ENCODE measurements around the gene SPINK8.
"Not testable (repeated sequence)": the region's sequence is repeated elsewhere in the genome, so short reads cannot be mapped to it uniquely, and the experiment has no call there.

The SPINK8 gene

DNA sequence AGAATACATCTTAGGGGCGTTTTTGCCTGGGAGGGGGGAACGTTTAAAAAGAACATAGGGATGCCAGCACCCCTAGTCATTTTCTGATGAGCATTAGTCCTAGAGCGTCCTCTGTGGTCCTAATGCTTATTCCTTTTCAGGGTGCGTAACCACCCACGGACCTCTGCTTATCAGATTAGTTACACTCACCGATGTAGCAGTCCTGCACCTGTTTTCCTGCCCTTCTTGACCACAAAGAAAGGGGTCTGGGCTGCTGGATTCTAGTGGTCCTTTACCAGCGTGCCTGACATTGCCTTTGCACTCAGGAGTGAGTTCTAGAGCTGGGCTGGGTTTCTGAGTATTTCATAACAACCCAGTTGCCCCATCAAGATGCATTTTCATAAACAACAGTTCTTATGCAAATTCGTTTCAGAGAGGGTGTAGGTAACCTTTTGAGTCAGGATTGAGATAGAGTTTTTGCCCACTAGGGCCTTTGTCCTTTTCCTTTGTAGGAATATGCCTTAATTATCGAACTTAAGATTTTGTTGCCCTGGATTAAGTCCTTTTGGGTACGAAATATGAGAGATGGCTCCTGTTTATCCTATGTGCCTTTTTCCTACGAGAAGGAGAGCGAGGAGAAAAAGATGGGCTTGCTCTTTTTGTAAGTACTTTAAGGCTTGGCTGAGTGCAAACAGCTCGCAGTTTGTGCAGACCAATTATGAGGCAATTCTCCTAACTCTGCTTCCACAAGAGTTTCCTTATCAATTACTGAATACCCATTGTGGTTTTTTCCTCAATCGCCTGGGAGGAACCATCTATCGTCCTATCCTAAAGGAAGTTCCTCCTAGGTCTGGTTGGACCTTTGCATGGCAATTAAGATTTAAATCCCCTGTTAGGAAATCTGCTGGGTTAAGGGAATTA, at the start of gene SPINK8:
SPINK8 (minus strand) TSS at position 316 of the 900 bp plus-strand sequence. CDS start 5,320 bp downstream, outside the sequence.
- DNase-seq (ENCODE audit: extremely low spot score, insufficient read length, low read depth); FAIRE-seq: not testable (repeated sequence)

DNA sequence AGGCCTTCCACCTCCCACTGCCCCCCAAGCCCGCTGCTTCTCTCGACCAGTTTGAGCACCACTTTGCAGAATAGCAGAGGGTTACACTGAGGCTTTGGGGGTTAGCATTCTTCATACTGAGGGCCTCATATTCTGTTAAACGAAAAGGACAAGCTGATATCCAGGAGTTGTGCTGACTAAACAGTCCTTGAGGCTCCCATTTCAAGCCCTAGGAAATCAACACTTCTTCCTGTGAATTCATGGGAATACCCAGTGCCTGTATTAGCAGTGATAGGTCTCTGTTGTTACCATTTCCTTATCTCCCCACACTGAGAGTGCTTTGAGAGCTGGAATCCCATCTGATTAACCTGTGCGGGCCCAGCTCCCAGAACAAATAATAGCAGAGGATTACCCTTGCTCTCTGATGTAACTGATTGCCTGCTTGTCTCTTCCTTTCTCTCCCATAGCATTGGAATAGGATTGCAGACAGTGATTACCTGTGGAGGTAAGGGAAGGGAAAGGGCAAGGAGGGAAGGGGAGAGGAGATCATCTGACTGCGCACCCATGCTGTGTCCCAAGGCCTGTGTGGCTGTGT, 39.5 kb upstream of the SPINK8 start:
- no peak for DNase-seq (ENCODE audit: extremely low spot score, insufficient read length, low read depth)
- no peak for FAIRE-seq

DNA sequence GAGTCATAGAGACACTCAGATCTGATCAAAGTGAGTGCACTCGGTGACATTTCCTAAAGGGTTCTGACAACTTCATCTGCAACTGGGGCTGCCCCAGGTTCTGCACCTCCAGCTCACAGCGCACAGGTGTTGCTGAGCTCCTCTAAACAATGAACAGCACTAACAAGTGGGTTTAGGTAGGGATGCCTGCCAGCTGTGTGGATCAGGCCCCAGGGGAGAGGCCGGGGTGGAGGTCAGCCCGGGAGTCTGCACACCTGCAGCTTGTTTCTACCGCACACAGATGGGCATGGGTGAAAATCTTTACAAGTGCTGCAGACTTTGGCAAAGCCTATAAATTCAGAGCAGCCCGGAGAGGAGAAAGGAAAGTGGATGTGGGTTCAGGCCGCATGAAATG, 38.9 kb upstream of the SPINK8 start:
- DNase-seq (ENCODE audit: extremely low spot score, insufficient read length, low read depth) (no peak), FAIRE-seq (no peak)

DNA sequence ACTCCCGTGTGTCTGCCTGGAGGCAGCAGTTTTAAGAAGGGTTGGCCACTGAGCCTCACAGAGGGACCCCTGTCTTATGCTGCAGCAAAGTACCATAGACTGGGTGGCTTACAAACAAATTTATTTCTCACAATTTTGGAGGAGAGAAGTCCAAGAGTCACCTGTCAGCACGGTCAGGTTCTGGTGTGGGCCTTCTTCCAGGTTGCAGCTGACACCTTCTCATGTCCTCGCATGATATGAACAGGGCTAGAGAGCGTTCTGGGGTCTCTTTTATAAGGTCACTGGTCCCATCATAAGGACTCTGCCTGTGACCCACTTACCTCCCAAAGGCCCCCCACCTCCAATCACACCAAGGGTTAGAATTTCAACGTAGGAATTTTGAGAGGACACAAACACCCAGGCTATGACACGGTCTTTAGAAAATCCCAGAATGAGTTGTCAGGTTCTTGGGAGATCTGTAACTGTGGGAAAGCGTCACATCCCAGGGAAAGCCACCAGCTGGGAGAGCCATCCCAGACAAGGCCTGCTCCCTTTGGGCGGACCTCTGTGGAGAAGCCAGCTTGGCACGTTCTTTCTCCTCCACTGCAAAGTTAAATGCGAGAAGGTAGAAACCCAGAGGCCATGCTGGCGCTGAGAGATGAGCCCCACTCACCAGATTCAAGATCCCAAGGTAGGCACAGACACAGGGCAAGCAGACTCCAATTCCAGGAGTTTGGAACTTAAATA, 38.4 kb upstream of the SPINK8 start, which contains the start of gene FBXW12:
FBXW12 (plus strand) TSS at position 569 of the 726 bp plus-strand sequence. CDS start 549 bp downstream, outside the sequence.
- DNase-seq (ENCODE audit: extremely low spot score, insufficient read length, low read depth): no peak
- FAIRE-seq: no peak

DNA sequence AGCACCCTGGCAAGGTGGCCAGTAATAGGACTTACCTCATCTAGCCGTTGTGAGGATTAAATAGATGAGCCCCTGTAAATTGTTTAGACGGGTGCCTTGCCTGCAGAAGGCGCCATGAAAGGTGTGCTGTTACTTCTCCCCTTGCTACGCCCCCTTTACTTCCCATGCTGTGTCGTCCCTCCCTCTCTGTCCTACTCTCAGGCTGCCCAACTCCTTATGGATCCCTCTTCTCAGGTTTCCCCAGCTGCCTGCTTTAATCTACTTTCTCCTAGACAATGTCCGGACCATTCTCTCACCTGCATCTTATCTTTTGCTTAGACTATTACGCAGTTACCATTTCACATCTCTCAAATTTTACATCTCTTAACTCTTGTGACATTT, 36.9 kb upstream of the SPINK8 start:
- FAIRE-seq: no peak
- no peak for DNase-seq (ENCODE audit: extremely low spot score, insufficient read length, low read depth)

DNA sequence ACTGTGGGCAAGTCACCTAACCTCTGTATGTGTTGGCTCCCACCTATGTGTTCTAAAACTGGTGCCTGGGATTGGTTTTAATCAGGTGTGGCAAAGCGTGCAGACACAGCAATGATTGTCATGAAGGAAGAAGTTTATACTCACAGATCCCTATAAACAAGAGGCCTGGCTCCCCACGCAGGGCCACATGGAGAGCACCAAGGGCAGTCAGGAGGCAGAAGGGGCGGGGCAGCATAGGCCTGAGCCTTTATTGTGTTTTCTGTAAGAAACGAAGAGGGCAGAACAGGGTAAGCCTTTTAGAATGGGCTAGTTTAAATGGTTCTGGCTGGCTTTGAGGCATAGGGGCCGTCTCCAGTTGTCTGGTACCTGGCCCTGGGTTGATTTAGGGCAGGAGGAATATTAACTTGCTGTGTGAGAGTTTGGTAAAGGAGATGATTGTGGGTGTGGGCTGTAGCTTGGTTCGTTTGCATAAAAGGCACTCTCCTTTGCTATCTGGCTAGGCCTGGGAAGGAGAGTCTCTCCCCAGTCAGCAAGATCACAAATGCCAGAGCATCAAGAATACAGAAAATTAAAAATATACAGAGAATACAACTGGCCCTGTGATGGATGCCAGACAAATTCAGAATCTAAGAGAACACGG, 36.4 kb upstream of the SPINK8 start:
- FAIRE-seq: no peak
- no peak for DNase-seq (ENCODE audit: extremely low spot score, insufficient read length, low read depth)

DNA sequence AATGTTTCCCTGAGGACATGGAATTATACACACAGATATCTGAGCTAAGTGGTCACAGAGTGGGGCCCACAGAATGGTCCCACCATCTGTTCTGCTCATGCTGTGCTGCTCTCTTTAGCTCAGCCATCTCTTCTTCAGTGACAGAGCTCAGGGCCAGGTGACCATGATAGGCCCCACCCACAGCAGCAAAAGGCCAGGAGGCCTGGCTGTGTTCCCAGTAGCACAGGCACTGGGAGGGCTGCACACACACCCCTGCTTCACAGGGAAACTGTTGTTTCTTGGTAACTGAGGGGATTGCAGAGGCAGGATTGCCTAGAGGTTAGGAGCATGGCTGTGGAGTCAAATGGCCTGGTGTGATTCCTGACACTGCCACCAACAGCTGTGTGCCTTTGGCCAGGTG, 33.7 kb upstream of the SPINK8 start:
- DNase-seq (ENCODE audit: extremely low spot score, insufficient read length, low read depth): no peak
- FAIRE-seq: no peak

DNA sequence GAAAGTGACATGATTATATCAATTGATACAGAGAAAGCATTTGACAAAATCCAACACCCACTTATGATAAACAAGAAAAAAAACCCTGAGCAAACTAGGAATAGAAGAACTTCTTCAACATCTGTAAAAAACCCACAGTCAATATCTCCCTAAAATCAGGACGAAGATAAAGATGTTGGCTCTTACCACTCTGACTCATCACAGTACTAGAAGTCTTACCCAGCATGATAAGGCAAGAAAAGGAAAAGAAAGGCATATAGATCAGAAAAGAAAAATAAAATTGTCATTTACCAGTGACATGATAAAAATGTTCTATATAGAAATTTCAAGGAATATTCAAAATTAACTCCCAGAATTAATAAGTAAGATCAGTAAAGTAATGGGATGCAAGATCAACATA, 31.4 kb upstream of the SPINK8 start:
- FAIRE-seq (no peak), DNase-seq (ENCODE audit: extremely low spot score, insufficient read length, low read depth) (no peak)

DNA sequence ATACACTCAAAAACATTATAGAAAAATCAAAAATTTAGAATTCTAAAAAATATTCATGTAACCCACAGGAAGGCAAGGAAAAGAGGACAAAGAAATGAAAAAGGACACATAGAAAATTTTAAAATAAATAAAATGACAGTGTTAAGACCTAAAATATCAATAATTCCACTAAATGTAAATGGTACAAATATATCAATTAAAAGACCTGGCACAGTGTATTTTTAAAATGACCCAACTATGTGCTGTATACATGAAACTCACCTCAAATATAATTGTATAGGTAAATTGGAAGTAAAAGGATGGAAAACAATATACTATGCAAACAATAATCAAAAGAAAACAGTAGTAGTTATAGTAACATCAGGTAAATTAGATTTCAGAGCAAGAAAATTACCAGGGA, 28.5 kb upstream of the SPINK8 start:
- DNase-seq (ENCODE audit: extremely low spot score, insufficient read length, low read depth) (no peak), FAIRE-seq (no peak)

DNA sequence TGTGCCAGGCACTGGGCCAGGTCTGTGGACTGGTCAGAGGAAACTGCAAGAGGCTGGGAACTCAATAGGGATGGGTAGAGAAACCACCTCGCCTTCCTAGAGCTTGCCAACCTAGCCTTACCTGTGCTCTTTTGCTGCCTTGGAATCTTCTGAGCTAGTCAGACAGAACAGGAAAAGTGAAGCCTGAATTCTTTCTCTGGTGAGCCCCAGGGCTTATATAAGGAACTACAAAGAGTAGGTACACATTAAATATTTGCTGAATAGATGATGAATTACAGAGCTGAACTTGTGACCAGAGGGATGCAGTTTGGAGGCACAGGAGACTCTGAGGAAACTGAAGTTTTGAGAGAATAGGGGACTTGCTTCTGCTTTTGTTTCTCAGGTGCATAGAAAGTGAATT, 23.0 kb upstream of the SPINK8 start:
- no peak for DNase-seq (ENCODE audit: extremely low spot score, insufficient read length, low read depth)
- no peak for FAIRE-seq

DNA sequence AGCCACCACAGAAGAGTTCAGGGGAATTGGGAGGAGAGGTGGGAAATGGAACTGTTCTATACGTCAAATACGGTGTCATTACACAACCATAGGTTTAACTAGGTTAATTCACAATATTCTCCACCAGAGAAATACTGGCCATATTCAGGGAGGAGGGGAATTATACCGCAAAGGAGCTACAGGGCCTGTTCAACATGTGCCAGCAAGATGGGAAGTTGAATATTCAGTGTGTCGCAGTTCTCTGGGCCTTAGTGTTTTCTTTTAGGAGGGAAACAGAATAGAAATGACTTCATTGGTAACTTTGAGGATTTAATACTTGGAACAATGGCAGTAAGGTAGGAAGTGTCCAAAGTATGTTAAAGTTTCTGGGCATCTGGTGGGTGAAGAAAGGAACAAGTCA, 20.5 kb upstream of the SPINK8 start:
- FAIRE-seq: no peak
- DNase-seq (ENCODE audit: extremely low spot score, insufficient read length, low read depth): no peak

DNA sequence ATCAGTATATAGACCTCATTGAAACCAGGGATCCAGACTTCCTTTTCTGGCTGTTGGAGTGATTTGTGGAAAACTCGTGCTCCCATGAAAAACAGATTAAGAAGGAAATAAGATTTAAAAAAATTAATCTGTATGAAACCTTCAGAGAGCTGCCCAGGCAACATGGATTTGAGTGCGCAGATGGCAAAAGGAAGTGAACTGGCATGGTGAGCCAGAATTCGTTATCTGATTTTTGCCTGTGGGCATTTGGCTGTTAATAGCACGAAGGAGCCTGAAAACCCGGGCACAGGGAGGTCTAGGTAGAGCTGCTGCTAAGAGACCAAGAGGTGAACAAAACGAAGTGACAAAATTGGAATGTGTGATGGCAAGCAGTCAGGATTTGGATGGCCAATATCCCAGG, 19.1 kb upstream of the SPINK8 start:
- no peak for FAIRE-seq
- no peak for DNase-seq (ENCODE audit: extremely low spot score, insufficient read length, low read depth)

DNA sequence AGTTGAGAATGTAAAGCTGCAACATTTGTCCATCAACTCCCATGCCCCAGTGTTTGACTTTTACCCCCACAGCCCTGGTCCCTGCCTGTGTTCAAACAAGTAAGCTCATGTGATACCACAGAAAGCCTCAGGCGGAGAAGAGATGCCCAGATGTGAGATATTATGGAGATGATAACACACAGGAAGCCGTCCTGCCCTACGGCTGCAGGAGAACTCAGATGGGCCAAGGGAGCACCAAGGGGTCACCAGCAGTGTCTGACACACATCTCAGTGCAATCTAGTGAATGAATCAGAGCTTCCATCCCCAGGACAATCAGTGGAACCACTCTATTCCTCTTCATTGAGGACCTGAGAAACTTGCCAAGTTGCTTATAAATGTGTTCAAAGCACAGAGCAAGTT, 14.0 kb upstream of the SPINK8 start:
- DNase-seq (ENCODE audit: extremely low spot score, insufficient read length, low read depth): no peak
- FAIRE-seq: no peak

DNA sequence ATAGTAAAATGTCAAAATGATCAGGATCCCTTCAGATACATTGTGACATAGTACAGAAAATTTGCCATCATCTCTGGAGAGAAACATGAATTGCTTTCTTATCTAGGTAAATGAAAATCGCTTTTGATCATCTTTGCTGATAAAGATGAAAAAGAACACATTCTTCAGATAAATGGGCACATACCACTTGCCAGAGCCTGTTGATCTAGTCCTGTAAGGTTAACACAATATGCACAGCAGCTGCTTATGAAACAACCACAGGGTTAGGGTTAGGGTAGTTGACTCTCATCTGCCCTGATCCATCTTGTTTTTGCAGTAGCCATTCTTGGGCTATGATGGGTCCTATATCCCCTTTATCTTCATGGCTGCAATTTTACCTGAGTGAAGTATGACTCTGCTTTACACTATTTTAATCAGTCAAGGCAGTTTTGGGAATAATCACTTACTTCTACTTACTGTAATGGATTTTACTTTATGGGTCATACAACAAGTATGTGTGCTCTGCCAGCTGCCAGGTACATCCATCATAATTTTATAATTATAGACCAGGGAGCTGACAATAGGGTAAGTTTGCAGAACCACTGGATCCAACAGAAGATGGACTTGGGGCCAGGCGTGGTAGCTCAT, 12.6 kb upstream of the SPINK8 start:
- DNase-seq (ENCODE audit: extremely low spot score, insufficient read length, low read depth) (no peak), FAIRE-seq (no peak)

DNA sequence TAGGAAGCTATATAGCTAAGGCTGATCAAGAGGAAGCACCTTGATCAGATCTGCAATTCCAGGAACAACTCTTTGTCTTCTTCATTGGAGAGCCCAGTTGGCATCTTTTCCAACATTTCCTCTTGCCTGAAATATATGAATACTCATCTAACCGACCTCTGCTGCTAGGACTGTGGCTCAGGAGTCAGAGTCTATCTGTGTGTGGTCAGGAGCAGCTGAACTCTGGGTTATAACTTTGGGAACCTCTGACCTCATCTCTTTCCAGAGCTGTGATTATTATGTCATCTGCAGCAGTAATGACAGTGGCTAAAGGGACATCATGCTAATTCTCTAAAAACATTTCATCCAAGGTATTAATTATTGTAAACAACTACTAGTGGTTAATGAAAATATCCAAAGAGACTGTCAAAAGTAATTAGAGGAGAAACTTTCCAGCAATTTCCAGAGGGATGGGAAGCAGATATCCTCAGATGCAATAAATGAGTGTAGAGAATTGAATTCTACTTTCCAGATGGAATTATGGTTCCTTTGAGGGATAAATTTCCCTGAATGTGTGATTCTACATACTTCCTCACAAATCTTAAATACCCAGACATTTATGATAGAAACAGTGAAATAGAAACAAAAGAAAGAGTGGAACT, 11.5 kb upstream of the SPINK8 start:
- no peak for FAIRE-seq
- DNase-seq (ENCODE audit: extremely low spot score, insufficient read length, low read depth): no peak

DNA sequence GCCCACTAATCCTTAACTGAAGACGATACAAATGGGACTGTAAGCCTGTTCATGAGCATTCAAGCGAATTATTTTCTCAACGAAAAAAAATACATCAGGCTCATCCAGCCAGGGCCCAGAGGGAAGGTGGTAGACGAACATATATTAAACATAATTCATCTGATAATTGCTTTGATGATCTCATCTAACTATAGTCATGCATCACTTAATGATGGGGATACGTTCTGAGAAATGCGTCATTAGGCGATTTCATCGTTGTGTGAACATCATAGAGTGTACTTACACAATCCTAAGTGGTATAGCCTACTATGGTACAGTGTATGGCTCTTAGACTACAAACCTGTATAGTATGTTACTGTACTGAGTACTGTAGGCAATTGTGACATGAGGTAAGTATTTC, 10.0 kb upstream of the SPINK8 start:
- no peak for FAIRE-seq
- no peak for DNase-seq (ENCODE audit: extremely low spot score, insufficient read length, low read depth)

DNA sequence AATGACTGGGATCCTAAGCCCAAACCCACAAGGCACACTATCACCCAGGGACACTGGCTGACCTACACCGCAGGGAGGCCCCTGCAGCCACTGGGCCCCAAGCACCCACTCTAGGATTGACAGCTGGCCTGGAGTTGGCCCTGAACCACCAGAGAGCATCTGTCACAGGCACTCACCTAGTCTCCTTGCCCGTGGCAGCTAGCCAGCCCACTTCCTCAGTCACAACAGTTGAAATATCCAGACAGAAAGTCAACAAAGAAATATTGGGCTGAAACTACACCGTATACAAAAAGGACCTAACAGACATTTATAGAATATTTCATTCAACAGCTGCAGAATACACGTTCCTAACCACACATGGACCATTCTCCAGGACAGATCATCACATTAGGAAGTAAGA, 5.2 kb upstream of the SPINK8 start:
- no peak for DNase-seq (ENCODE audit: extremely low spot score, insufficient read length, low read depth)
- no peak for FAIRE-seq

DNA sequence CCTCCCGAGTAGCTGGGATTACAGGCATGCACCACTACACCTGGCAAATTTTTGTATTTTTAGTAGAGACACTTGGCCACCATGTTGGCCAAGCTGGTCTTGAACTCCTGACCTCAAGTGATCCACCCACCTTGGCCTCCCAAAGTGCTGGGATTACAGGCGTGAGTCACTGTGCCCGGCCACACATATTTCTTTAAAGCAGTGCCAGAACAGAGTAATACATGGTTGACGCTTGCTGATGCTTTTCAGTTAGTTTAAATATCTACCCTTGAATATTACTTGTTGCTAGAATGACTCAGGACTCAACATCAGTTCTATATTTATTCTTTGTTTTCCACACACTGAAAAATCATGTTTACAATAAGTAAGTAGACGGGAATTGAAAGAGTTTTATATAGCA, 4.1 kb upstream of the SPINK8 start:
- FAIRE-seq; DNase-seq (ENCODE audit: extremely low spot score, insufficient read length, low read depth): not testable (repeated sequence)

DNA sequence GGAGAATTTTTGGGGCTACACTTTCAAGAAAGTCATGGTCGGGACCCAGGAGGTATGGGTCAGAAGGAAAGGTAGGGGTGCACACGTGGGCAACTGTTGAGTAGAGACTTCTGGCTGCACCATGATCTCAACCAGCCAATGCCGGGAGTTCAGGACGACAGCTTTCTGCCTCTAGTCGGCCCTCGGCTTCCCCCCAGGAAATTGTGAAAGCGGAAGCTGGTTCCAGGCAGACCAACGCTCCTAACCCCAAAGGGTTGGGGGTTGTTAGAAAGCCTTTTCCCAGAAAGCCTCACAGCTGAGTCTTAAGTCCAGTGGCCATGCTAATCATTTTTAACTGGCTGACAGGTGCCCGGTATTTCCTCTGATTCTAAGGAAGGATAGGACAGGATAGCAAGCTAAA, 1.8 kb upstream of the SPINK8 start:
- not testable (repeated sequence) for DNase-seq (ENCODE audit: extremely low spot score, insufficient read length, low read depth); FAIRE-seq

DNA sequence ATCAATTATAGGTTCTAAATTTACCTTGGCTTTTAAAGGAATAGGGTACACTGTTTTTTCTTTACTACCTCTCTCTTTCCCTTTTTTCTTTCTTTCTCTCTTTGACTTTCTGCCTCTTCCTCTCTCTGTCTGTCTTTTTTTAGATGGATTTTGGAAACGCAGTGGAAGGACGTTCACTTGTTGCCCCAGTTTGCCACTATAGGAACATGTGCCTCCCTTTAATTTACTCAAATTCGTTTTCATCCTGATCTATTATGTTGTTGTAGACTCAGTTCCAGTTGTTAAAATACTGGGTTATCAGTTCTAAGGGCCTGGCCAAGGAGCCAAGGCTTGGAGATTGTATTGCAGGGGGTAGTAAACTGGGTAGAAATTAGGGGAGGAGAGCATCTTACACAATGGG, 1.1 kb upstream of the SPINK8 start:
- FAIRE-seq (no peak), DNase-seq (ENCODE audit: extremely low spot score, insufficient read length, low read depth) (no peak)

Data from GM18507 (cell line).